Erythroblast (primary cell): Measurements from ENCODE around the gene CRYGC.

ENCODE experiments used
- DNase-seq, 2 experiments: peaks; one replicate each; lab custom pipeline; 2025; lab: John Stamatoyannopoulos, UW
- GATA1 ChIP-seq: IDR thresholded peaks from 2 replicates; pipeline ENCODE4 v1.6.1; 2011; ENCODE audit warnings: low read depth, mild to moderate bottlenecking, control low read depth, low read length, moderate library complexity
- POLR2A ChIP-seq: IDR thresholded peaks from 2 replicates; pipeline ENCODE4 v1.6.1; 2011; ENCODE audit warnings: mild to moderate bottlenecking, low read length

CRYGC gene

DNA sequence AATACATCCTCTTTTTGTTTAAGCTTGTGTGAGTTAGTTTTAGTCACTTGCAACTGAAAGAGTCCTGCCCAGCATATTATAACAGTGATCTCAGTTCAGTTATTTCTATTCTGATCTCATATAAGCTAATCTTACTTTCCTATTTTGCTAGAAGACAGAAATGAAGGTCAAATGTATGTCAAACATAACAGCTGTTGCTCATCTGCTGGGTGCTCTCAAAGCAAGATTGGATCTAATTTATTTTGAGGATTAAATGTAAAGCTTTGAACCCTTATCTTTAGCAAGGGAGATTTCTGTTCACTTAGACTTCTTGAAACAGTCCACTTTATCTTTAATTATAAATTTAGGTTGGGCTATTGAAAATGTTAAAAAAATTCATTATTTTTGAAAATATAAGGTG lies 36.5 kb downstream of the CRYGC start:
- no peak for DNase-seq
- TF ChIP-seq GATA1 (no peak), POLR2A (no peak)

DNA sequence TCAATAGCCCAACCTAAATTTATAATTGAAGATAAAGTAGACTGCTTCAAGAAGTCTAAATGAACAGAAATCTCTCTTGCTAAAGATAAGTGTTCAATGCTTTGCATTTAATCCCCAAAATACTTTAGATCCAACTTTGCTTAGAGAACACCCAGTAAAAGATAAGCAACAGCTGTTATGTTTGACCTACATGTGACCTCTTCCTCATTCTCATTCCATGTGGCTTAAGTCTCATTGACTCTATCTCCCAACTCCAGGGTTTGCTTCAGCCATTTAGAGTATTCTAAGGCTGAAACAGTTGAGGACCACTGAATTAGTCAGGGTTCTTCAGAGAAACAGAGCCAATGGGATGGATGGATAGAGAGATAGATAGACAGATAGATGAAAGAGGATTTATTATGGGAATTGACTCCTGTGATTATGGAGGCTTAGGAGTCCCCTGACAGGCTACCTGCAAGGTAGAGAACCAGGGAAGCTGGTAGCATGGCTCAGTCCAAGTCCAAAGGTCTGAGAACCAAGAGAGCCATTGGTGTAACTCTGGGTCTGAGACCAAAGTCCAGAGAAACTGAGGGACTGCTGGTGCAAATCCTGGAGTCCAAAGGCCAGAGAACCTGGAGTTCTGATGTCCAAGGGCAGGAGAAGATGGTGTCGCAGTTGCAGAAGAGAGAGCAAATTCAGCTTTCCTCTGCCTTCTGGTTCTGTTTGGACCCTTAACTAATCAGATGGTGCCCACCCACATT lies 37.4 kb downstream of the CRYGC start:
- no peak for TF ChIP-seq POLR2A
- TF ChIP-seq GATA1, result no peak
- no peak for DNase-seq

DNA sequence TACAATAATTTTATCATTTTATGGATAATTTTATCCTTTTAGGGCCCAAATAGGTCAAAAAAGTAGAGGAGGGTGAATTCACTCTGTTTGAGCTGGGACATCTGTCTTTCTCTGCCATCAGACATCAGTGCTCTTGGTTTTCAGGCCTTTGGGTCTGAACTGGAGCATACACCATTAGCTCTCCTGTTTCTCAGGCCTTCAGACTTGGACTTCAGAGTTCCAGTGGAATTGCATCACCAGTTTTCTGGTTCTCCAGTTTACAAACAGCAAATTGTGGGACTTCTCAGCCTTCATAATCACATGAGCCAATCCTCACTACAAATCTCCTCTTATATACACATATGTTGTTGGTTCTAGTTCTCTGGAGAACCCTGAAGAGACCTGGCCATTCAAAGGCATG lies 39.2 kb downstream of the CRYGC start:
- TF ChIP-seq POLR2A, result no peak
- no peak for TF ChIP-seq GATA1
- DNase-seq, result no peak

DNA sequence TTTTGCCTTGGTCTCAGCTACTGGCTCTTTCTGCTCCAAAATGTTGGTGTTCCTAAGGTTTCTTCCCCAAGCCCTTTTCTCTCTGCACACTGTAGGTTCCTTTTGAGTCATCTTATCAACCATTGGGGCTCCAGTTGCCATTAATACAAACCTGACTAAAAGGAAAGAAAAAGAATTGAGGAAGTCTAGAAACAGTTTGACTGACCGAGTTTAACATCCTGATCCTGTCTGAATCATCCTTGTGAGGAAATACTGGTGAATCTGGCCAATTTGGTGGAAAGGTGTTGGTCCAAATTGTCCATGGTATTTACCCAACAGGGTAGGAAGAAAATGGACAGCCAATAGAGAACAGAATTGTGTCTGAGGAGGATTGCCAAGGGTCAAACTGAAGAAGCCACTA lies 43.6 kb downstream of the CRYGC start:
- DNase-seq, result no peak
- TF ChIP-seq POLR2A, result no peak

DNA sequence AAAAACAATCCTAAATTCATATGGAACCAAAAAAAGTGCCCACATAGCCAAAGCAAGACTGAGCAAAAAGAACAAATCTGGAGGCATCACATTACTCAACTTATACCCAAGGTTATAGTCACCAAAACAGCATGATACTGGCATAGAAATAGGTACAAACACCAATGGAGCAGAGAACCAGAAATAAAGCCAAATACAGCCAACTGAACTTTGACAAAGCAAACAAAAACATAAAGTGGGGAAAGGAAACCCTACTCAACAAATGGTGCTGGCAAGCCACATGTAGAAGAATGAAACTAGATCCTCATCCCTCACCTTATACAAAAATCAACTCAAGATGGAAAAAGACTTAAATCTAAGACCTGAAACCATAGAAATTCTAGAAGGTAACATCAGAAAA lies 45.8 kb downstream of the CRYGC start:
- DNase-seq, result no peak
- TF ChIP-seq POLR2A, result no peak
- TF ChIP-seq GATA1, result no peak
